Natural killer cell (primary cell): Measurements from ENCODE around the gene NPAS3. TPM values are rescaled to one million over a fixed set of nuclear protein-coding genes. Genes with fewer than 3 reads are reported as not detected.

ENCODE experiments used
- ATAC-seq, 3 donors: fragments of 150-1000 bp in 2 of 3; fragments of 200-7000 bp in 1 of 3; cut with Tn5 transposase; 1 replicate in 1 of 3; 2 replicates in 2 of 3; pipeline ENCODE4 v1.10.0; 2021; ENCODE audit warnings: mild to moderate bottlenecking in 2 of 3, moderate library complexity in 2 of 3
- DNase-seq, 2 donors: peaks; one replicate each; pipeline versions ENCODE4 v3.0.0 to v3.0.0-alpha.2; 2013 to 2021; ENCODE audit warnings: mixed read lengths in 1 of 2
- H3K27ac ChIP-seq: one replicate; pipeline ENCODE4 v1.5.1; 2013; ENCODE audit warnings: mild to moderate bottlenecking, low read length
- H3K27me3 ChIP-seq: one replicate; pipeline ENCODE4 v1.6.1; 2013; ENCODE audit warnings: low read length; ENCODE audit not compliant: control insufficient read depth, insufficient read depth
- H3K36me3 ChIP-seq: one replicate; pipeline ENCODE4 v1.6.1; 2013; ENCODE audit warnings: low read length; ENCODE audit not compliant: control insufficient read depth, insufficient read depth
- H3K4me1 ChIP-seq: one replicate; pipeline ENCODE4 v1.6.1; 2013; ENCODE audit warnings: low read length; ENCODE audit not compliant: control insufficient read depth, insufficient read depth
- H3K4me3 ChIP-seq: one replicate; pipeline ENCODE4 v1.5.1; 2013; ENCODE audit warnings: low read length
- H3K9me3 ChIP-seq: one replicate; pipeline ENCODE4 v1.6.1; 2013; ENCODE audit warnings: low read length; ENCODE audit not compliant: control insufficient read depth, insufficient read depth
- H3K27ac Mint-ChIP-seq, 2 donors: one replicate each; pipeline ENCODE4 v1.8.0; 2022; ENCODE audit warnings: mild to moderate bottlenecking in 2 of 2, mixed read lengths in 2 of 2, moderate library complexity in 1 of 2
- H3K27me3 Mint-ChIP-seq, 2 donors: one replicate each; pipeline ENCODE4 v1.8.0; 2022; ENCODE audit warnings: low read depth in 2 of 2, mixed read lengths in 2 of 2
- H3K36me3 Mint-ChIP-seq: one replicate; pipeline ENCODE4 v1.8.0; 2022; ENCODE audit warnings: mixed read lengths
- H3K4me1 Mint-ChIP-seq, 2 donors: one replicate each; pipeline ENCODE4 v1.8.0; 2022; ENCODE audit warnings: mixed read lengths in 2 of 2
- H3K4me3 Mint-ChIP-seq: one replicate; pipeline ENCODE4 v1.8.0; 2022; ENCODE audit warnings: mild to moderate bottlenecking, moderate library complexity, mixed read lengths
- H3K9me3 Mint-ChIP-seq, 2 donors: one replicate each; pipeline ENCODE4 v1.8.0; 2022; ENCODE audit warnings: mixed read lengths in 2 of 2
- CTCF ChIP-seq: fragments of 200-600 bp; IDR thresholded peaks from one replicate; pipeline ENCODE4 v1.8.0; 2022; ENCODE audit warnings: antibody characterized with exemption
- WGBS: methylation state at CpG from one replicate; pipeline ENCODE4 v1.1.7; 2013; ENCODE audit warnings: missing lambda C conversion rate; ENCODE audit not compliant: insufficient coverage; 5-methylcytosine and 5-hydroxymethylcytosine counted together
- intact Hi-C: fragments of 100-400 bp; cut with micrococcal nuclease; formaldehyde crosslinking; loops from one replicate; pipeline ENCODE4 v1.14.2; 2022
- total RNA-seq, 4 donors: library from RNA; stranded (reverse); fragments of 120-200 nt in 1 of 4; gene quantifications; one replicate each; pipeline versions ENCODE4 v1.2.3 to v1.2.4, GENCODE V29; 2013 to 2022

NPAS3 gene
- total RNA-seq, 3 donors from 2014 or later (not counting 1 experiment from before 2014, with no cell fraction given) = not detected

- Mint-ChIP-seq H3K36me3 (no peaks in the 10 kb centered on the region), H3K27me3 (no peaks in the 10 kb centered on the region), H3K27ac (no peak overlapping the region), H3K9me3 (peaks cover 0 to 4% of the 10 kb centered on the region in 2 donors), H3K4me3 (no peak overlapping the region), H3K4me1 (no peaks in the 10 kb centered on the region)
- Histone ChIP-seq H3K36me3 (no peaks in the 10 kb centered on the region), H3K4me1 (no peaks in the 10 kb centered on the region), H3K27me3 (no peaks in the 10 kb centered on the region), H3K27ac (no peak overlapping the region), H3K4me3 (no peak overlapping the region), H3K9me3 (no peaks in the 10 kb centered on the region)
- ATAC-seq (no peak), DNase-seq (no peak)
- 95% methylated on average over 5 of the region's 5 CpGs for WGBS
- no peak for TF ChIP-seq CTCF
- intact Hi-C loops = no loop called here
Observed at GRCh38 chr14:33674927-33675326, 736.2 kb downstream of the NPAS3 start.

GRCh38 chr14:33675415-33676130 lies 736.9 kb downstream of the NPAS3 start:
- no peak for TF ChIP-seq CTCF
- H3K36me3 Mint-ChIP-seq = no peaks in the 10 kb centered on the region
- H3K27ac Mint-ChIP-seq = no peak overlapping the region
- no peak overlapping the region for H3K27ac ChIP-seq
- intact Hi-C loops = no loop called here
- DNase-seq = no peak
- H3K4me3 ChIP-seq = no peak overlapping the region
- no peaks in the 10 kb centered on the region for H3K4me1 ChIP-seq
- H3K4me1 Mint-ChIP-seq = no peaks in the 10 kb centered on the region
- no peaks in the 10 kb centered on the region for H3K27me3 ChIP-seq
- no peak for ATAC-seq
- no peaks in the 10 kb centered on the region for H3K36me3 ChIP-seq
- H3K9me3 Mint-ChIP-seq = peaks cover 0 to 4% of the 10 kb centered on the region in 2 donors
- H3K27me3 Mint-ChIP-seq = no peaks in the 10 kb centered on the region
- H3K9me3 ChIP-seq = no peaks in the 10 kb centered on the region
- WGBS = 98% methylated on average over 4 of the region's 5 CpGs
- no peak overlapping the region for H3K4me3 Mint-ChIP-seq

GRCh38 chr14:33676135-33676566 lies 737.5 kb downstream of the NPAS3 start:
- H3K9me3 Mint-ChIP-seq = peaks cover 0 to 4% of the 10 kb centered on the region in 2 donors
- no peak overlapping the region for H3K27ac Mint-ChIP-seq
- no peak for TF ChIP-seq CTCF
- DNase-seq (no peak), ATAC-seq (no peak)
- Histone ChIP-seq H3K4me1 (no peaks in the 10 kb centered on the region), H3K4me3 (no peak overlapping the region), H3K27me3 (no peaks in the 10 kb centered on the region), H3K36me3 (no peaks in the 10 kb centered on the region), H3K9me3 (no peaks in the 10 kb centered on the region), H3K27ac (no peak overlapping the region)
- H3K36me3 Mint-ChIP-seq = no peaks in the 10 kb centered on the region
- no peak overlapping the region for H3K4me3 Mint-ChIP-seq
- intact Hi-C loops = no loop called here
- 53% methylated on average over 6 of the region's 7 CpGs for WGBS
- H3K4me1 Mint-ChIP-seq = no peaks in the 10 kb centered on the region
- no peaks in the 10 kb centered on the region for H3K27me3 Mint-ChIP-seq

- no peak overlapping the region for H3K27ac Mint-ChIP-seq
- WGBS = 92% methylated on average over 5 of the region's 5 CpGs
- no peak for ATAC-seq
- no peaks in the 10 kb centered on the region for H3K4me1 ChIP-seq
- H3K36me3 Mint-ChIP-seq = no peaks in the 10 kb centered on the region
- H3K27me3 Mint-ChIP-seq = no peaks in the 10 kb centered on the region
- no peak for DNase-seq
- peaks cover 0 to 2% of the 10 kb centered on the region in 2 donors for H3K9me3 Mint-ChIP-seq
- no peak overlapping the region for H3K4me3 Mint-ChIP-seq
- H3K4me1 Mint-ChIP-seq = no peaks in the 10 kb centered on the region
- intact Hi-C loops = no loop called here
- no peak overlapping the region for H3K27ac ChIP-seq
- H3K36me3 ChIP-seq = no peaks in the 10 kb centered on the region
- H3K27me3 ChIP-seq = no peaks in the 10 kb centered on the region
- no peak for TF ChIP-seq CTCF
- no peaks in the 10 kb centered on the region for H3K9me3 ChIP-seq
- no peak overlapping the region for H3K4me3 ChIP-seq
Observed at GRCh38 chr14:33676891-33677290, 738.2 kb downstream of the NPAS3 start.
